HepG2 (cell line): ENCODE measurements around the gene PRR5L. TPM values are rescaled to one million over a fixed set of nuclear protein-coding genes. Genes with fewer than 3 reads are reported as not detected.

Source experiments
- HNRNPH1 ChIP-seq: fragments of 200-400 bp; formaldehyde crosslinking; optimal IDR thresholded peaks from 2 replicates; pipeline ENCODE3; 2017; ENCODE audit warnings: mild to moderate bottlenecking, low read depth, low read length
- JARID2 ChIP-seq: sonication (generic); formaldehyde crosslinking; IDR thresholded peaks from 2 replicates; pipeline ENCODE4 v1.8.1; 2023; ENCODE audit warnings: missing genetic modification reagents, inconsistent platforms; ENCODE audit not compliant: insufficient replicate concordance
- KDM3A ChIP-seq: IDR thresholded peaks from 2 replicates; pipeline ENCODE4 v1.6.1; 2018; ENCODE audit warnings: low read depth, missing compliant biosample characterization
- MED13 ChIP-seq: sonication (generic); formaldehyde crosslinking; IDR thresholded peaks from 2 replicates; pipeline ENCODE4 v1.5.0; 2020; ENCODE audit warnings: missing genetic modification reagents
- POLR2A ChIP-seq, 2 experiments: IDR thresholded peaks; 2 replicates each; pipeline ENCODE4 v1.6.1; 2011; ENCODE audit warnings: low read depth in 2 of 2, low read length in 2 of 2, mild to moderate bottlenecking in 1 of 2, moderate library complexity in 1 of 2; ENCODE audit not compliant: insufficient read depth in 1 of 2
- SAP130 ChIP-seq: IDR thresholded peaks from 2 replicates; pipeline ENCODE4 v1.6.1; 2016; ENCODE audit warnings: low read depth
- SNAPC4 ChIP-seq: sonication (generic); formaldehyde crosslinking; IDR thresholded peaks from 2 replicates; pipeline ENCODE4 v1.4.0; 2020; ENCODE audit warnings: mild to moderate bottlenecking, missing genetic modification reagents
- SOX13 ChIP-seq, 3 experiments: fragments of 450-650 bp in 1 of 3; sonication (generic) in 1 of 3; formaldehyde crosslinking in 1 of 3; IDR thresholded peaks in 2 of 3; conservative IDR thresholded peaks in 1 of 3; 2 replicates each; pipeline versions ENCODE4 v1.5.0 to v1.6.1; 2016 to 2020; ENCODE audit warnings: antibody characterized with exemption in 1 of 3, mild to moderate bottlenecking in 1 of 3, missing compliant biosample characterization in 1 of 3, missing genetic modification reagents in 1 of 3, moderate library complexity in 1 of 3
- TBL1XR1 ChIP-seq: fragments of 150-350 bp; IDR thresholded peaks from 2 replicates; pipeline ENCODE4 v1.6.1; 2014; ENCODE audit warnings: borderline replicate concordance, low read length; ENCODE audit not compliant: partially characterized antibody
- TCF7 ChIP-seq: sonication (generic); IDR thresholded peaks from 2 replicates; pipeline ENCODE4 v1.6.1; 2016; ENCODE audit warnings: antibody characterized with exemption, low read depth
- TIGD3 ChIP-seq: sonication (generic); formaldehyde crosslinking; IDR thresholded peaks from 2 replicates; pipeline ENCODE4 v1.5.1; 2020; ENCODE audit warnings: mild to moderate bottlenecking, missing genetic modification reagents, borderline replicate concordance
- ZMYM4 ChIP-seq: sonication (generic); formaldehyde crosslinking; IDR thresholded peaks from 2 replicates; pipeline ENCODE4 v1.8.1; 2023; ENCODE audit warnings: mild to moderate bottlenecking, missing genetic modification reagents
- ZNF136 ChIP-seq: sonication (generic); formaldehyde crosslinking; IDR thresholded peaks from 2 replicates; pipeline ENCODE4 v1.8.1; 2022; ENCODE audit warnings: low read depth, mild to moderate bottlenecking, moderate library complexity, missing genetic modification reagents
- ZNF17 ChIP-seq: sonication (generic); formaldehyde crosslinking; IDR thresholded peaks from 2 replicates; pipeline ENCODE4 v1.5.0; 2020; ENCODE audit warnings: mild to moderate bottlenecking, missing genetic modification reagents
- ZNF232 ChIP-seq: sonication (generic); formaldehyde crosslinking; IDR thresholded peaks from 2 replicates; pipeline ENCODE4 v1.4.0; 2020; ENCODE audit warnings: missing genetic modification reagents, borderline replicate concordance
- ZNF256 ChIP-seq: sonication (generic); formaldehyde crosslinking; conservative IDR thresholded peaks from 2 replicates; pipeline ENCODE4 v1.4.0; 2020; ENCODE audit warnings: missing genetic modification reagents
- ZNF484 ChIP-seq: sonication (generic); formaldehyde crosslinking; IDR thresholded peaks from 2 replicates; pipeline ENCODE4 v1.5.1; 2020; ENCODE audit warnings: mild to moderate bottlenecking, low read depth, missing genetic modification reagents, borderline replicate concordance
- ZNF746 ChIP-seq: sonication (generic); formaldehyde crosslinking; IDR thresholded peaks from 2 replicates; pipeline ENCODE4 v1.8.0; 2022; ENCODE audit warnings: mild to moderate bottlenecking, missing genetic modification reagents
- ZNF776 ChIP-seq: sonication (generic); formaldehyde crosslinking; IDR thresholded peaks from 2 replicates; pipeline ENCODE4 v1.4.0; 2020; ENCODE audit warnings: mild to moderate bottlenecking, missing genetic modification reagents
- polyA plus RNA-seq, 8 experiments: library from polyadenylated mRNA; depleted of rRNA in 3 of 8; stranded (reverse) in 7 of 8; unstranded in 1 of 8; fragments of >200 nt; fragmentation: Illumina TruSeq in 4 of 8; extraction: Trizol in 4 of 8; gene quantifications; 2 replicates each; pipeline versions ENCODE4 v1.2.1 to v1.2.3, GENCODE V29; 2011 to 2016; ENCODE audit warnings: low read depth in 4 of 8, missing spikeins in 1 of 8, mixed read lengths in 1 of 8; ENCODE audit not compliant: insufficient read depth in 1 of 8
- total RNA-seq, 5 experiments: library from RNA; depleted of rRNA; stranded (reverse); fragments of >200 nt; fragmentation: Illumina TruSeq; extraction: Trizol; gene quantifications; 2 replicates each; pipeline ENCODE4 v1.2.3, GENCODE V29; 2016; ENCODE audit warnings: low read depth in 1 of 5
- TF ChIP-seq, protein P1 (sequence below): sonication (generic); formaldehyde crosslinking; IDR thresholded peaks from 2 replicates; pipeline ENCODE4 v1.8.0; 2022; ENCODE audit warnings: mild to moderate bottlenecking, missing genetic modification reagents, moderate library complexity
- TF ChIP-seq, protein P2 (sequence below): sonication (generic); formaldehyde crosslinking; IDR thresholded peaks from 2 replicates; pipeline ENCODE4 v1.4.0; 2020; ENCODE audit warnings: missing genetic modification reagents

Gene PRR5L
- total and polyA plus RNA-seq, 2 of the 13 experiments (the other 11 are each of a cell fraction or from before 2014, with no cell fraction given): 0.16 TPM; not detected in 1

GRCh38 chr11:36509694-36510593 lies 213.9 kb downstream of the PRR5L start, which contains the start of gene TRAF6 (continued):
- TF ChIP-seq POLR2A (IDR thresholded peaks at IDR 0.05; ENCODE audit: insufficient read depth in 1 of 2, low read depth in 2 of 2, low read length in 2 of 2) (peak; percentile 94 to 95), ZNF746 (no peak), ZNF232 (CRISPR knock-in tag) (0 out of 2 replicates have a peak, but pooled peaks have one; percentile 68), TIGD3 (CRISPR knock-in tag) (peak; percentile 21), MED13 (peak; percentile 70), ZNF484 (CRISPR knock-in tag) (0 out of 2 replicates have a peak, but pooled peaks have one; percentile 63), KDM3A (CRISPR knock-in tag) (peak; percentile 82), ZNF256 (0 out of 2 replicates have a peak, but pooled peaks have one; percentile 46), ZNF17 (no peak), ZMYM4 (CRISPR knock-in tag) (peak; percentile 100), ZNF776 (CRISPR knock-in tag) (peak; percentile 93), SAP130 (CRISPR knock-in tag) (peak; percentile 84), SNAPC4 (CRISPR knock-in tag) (peak; percentile 59), ZNF136 (CRISPR knock-in tag) (no peak; the same call in 1 of the 2 replicates), JARID2 (peak; percentile 22), SOX13 (IDR thresholded peaks at IDR 0.05) (no peak), SOX13 (CRISPR knock-in tag; conservative IDR thresholded peaks at IDR 0.05 in 1 of 2, IDR thresholded peaks at IDR 0.05 in 1 of 2) (peak in 1 of 2 experiments; percentile 21; a peak in 1 of 4 replicates), HNRNPH1 (no peak), TBL1XR1 (peak; percentile 36), TCF7 (no peak)
- TF ChIP-seq, protein P1, sequence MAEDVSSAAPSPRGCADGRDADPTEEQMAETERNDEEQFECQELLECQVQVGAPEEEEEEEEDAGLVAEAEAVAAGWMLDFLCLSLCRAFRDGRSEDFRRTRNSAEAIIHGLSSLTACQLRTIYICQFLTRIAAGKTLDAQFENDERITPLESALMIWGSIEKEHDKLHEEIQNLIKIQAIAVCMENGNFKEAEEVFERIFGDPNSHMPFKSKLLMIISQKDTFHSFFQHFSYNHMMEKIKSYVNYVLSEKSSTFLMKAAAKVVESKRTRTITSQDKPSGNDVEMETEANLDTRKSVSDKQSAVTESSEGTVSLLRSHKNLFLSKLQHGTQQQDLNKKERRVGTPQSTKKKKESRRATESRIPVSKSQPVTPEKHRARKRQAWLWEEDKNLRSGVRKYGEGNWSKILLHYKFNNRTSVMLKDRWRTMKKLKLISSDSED: no peak
- TF ChIP-seq, protein P2, sequence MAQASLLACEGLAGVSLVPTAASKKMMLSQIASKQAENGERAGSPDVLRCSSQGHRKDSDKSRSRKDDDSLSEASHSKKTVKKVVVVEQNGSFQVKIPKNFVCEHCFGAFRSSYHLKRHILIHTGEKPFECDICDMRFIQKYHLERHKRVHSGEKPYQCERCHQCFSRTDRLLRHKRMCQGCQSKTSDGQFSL (CRISPR knock-in tag): peak; percentile 84
